ENCODE measurements around the gene ENOX2. TPM values are rescaled to one million over a fixed set of nuclear protein-coding genes. Genes with fewer than 3 reads are reported as not detected.
A peak's percentile ranks its signal among the peaks of the same experiment; 100 is the strongest.

The ENOX2 gene
- polyA plus RNA-seq, 3 donors from 2014 or later, result 14.8 to 26.0 (median 22.2) TPM

GRCh38 chrX:130631011-130631410 is 272.0 kb downstream of the ENOX2 start:
- Mint-ChIP-seq H3K27me3 (ENCODE audit: low read depth in 3 of 3) (peaks cover 0 to 3% (median 1%) of the 10 kb centered on the region in 3 donors), H3K4me1 (no peaks in the 10 kb centered on the region), H3K9me3 (peaks cover 0 to 2% (median 0%) of the 10 kb centered on the region in 6 donors), H3K27ac (no peak overlapping the region), H3K36me3 (peaks cover 0 to 5% (median 4%) of the 10 kb centered on the region in 3 donors), H3K4me3 (no peak overlapping the region)
- no peak for DNase-seq

DNA sequence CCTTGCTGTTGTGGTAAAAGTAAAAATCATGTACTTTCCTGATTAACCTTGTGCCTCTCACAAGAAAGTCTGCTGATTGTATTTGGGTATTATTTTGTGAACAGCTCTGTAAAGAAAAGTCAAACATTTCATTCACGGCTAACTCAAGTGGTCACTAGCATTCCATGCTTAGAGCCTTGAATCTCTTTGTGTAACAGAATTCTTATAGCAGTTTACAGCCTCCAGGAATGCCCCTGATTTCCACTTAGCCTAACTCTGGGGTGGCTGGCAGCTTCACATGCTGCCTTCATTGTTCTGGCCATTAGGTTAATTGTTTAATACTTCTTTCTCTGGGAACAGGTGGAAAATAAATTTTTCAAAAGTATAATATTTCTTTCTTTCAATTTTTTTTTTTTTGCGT is 274.5 kb downstream of the ENOX2 start:
- H3K27ac Mint-ChIP-seq, result no peak overlapping the region
- H3K4me1 Mint-ChIP-seq, result no peaks in the 10 kb centered on the region
- H3K36me3 Mint-ChIP-seq, result peaks cover 0 to 10% (median 4%) of the 10 kb centered on the region in 3 donors
- H3K27me3 Mint-ChIP-seq (ENCODE audit: low read depth in 3 of 3), result peaks cover 0 to 3% (median 1%) of the 10 kb centered on the region in 3 donors
- DNase-seq, result no peak
- peaks cover 0 to 2% (median 0%) of the 10 kb centered on the region in 6 donors for H3K9me3 Mint-ChIP-seq
- no peak overlapping the region for H3K4me3 Mint-ChIP-seq

GRCh38 chrX:130626521-130626920 is 276.5 kb downstream of the ENOX2 start:
- Mint-ChIP-seq H3K36me3 (peaks cover 0 to 10% (median 4%) of the 10 kb centered on the region in 3 donors), H3K4me3 (no peak overlapping the region), H3K27me3 (ENCODE audit: low read depth in 3 of 3) (peaks cover 0 to 3% (median 1%) of the 10 kb centered on the region in 3 donors), H3K4me1 (no peaks in the 10 kb centered on the region), H3K9me3 (peaks cover 0 to 2% (median 0%) of the 10 kb centered on the region in 6 donors), H3K27ac (no peak overlapping the region)
- DNase-seq, result no peak

DNA sequence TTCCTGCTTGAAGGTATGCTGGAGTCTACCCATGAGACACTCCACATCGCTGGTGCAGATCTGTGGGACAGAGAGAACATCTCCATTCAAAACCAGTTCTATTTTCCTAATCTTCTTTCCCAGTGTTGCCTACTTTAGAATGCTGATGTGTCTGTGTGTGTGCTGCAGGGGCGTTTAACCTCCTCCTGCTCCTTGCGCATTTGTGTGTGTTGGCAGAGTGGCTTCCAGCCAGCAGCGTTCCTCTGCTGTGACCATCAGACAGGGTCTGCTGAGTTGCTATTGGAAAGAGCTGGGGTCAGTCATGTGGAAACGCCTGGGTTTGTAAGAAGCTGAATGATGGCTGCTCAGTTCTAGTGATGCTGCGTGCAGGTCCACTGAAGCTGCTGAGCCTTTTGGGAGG is 277.6 kb downstream of the ENOX2 start:
- H3K9me3 Mint-ChIP-seq, result no peaks in the 10 kb centered on the region
- H3K4me1 Mint-ChIP-seq, result no peaks in the 10 kb centered on the region
- H3K27me3 Mint-ChIP-seq (ENCODE audit: low read depth in 3 of 3), result peaks cover 0 to 3% (median 1%) of the 10 kb centered on the region in 3 donors
- H3K36me3 Mint-ChIP-seq, result peaks cover 0 to 10% (median 4%) of the 10 kb centered on the region in 3 donors
- H3K4me3 Mint-ChIP-seq, result no peak overlapping the region
- no peak overlapping the region for H3K27ac Mint-ChIP-seq
- no peak for DNase-seq

DNA sequence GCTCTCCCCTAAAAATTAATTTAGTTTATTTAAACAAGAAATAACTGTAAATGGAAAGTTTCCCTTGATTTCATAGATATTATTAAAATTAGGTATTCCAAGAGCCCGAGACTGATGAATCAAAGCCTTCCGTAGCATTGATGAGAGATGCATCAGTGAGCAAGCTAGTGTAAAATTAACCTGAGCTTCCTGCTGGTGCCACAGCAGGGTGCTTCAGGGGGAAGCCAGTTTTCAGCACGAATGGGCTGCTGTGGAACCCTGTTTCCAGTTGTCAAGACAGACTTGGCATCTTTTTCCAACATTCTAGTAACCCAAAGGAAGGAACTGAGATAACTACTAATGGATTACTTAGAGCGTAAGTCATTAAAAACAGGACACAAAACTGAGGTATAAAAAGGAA is 279.5 kb downstream of the ENOX2 start:
- H3K27me3 Mint-ChIP-seq (ENCODE audit: low read depth in 3 of 3), result peaks cover 0 to 5% (median 1%) of the 10 kb centered on the region in 3 donors
- no peak for DNase-seq

GRCh38 chrX:130615941-130616340 is 287.1 kb downstream of the ENOX2 start:
- no peak for DNase-seq
- peaks cover 0 to 7% (median 2%) of the 10 kb centered on the region in 3 donors for H3K27me3 Mint-ChIP-seq (ENCODE audit: low read depth in 3 of 3)
- no peaks in the 10 kb centered on the region for H3K9me3 Mint-ChIP-seq
- no peak overlapping the region for H3K27ac Mint-ChIP-seq
- no peaks in the 10 kb centered on the region for H3K36me3 Mint-ChIP-seq
- no peak overlapping the region for H3K4me3 Mint-ChIP-seq
- no peaks in the 10 kb centered on the region for H3K4me1 Mint-ChIP-seq

More for the DNA sequence above, 279.5 kb downstream of the ENOX2 start:
- H3K4me1 Mint-ChIP-seq, result no peaks in the 10 kb centered on the region
- no peaks in the 10 kb centered on the region for H3K9me3 Mint-ChIP-seq
- no peak overlapping the region for H3K4me3 Mint-ChIP-seq
- peaks cover 0 to 5% (median 4%) of the 10 kb centered on the region in 3 donors for H3K36me3 Mint-ChIP-seq
- H3K27ac Mint-ChIP-seq, result no peak overlapping the region

- Mint-ChIP-seq H3K27me3 (ENCODE audit: low read depth in 3 of 3) (peaks cover 2 to 20% (median 5%) of the 10 kb centered on the region in 3 donors), H3K27ac (no peak overlapping the region)
Measured at GRCh38 chrX:130607431-130607830, 295.6 kb downstream of the ENOX2 start.

GRCh38 chrX:130606425-130606824 is 296.6 kb downstream of the ENOX2 start:
- no peak overlapping the region for H3K4me3 Mint-ChIP-seq
- H3K27me3 Mint-ChIP-seq (ENCODE audit: low read depth in 3 of 3), result peaks cover 2 to 15% (median 2%) of the 10 kb centered on the region in 3 donors
- H3K27ac Mint-ChIP-seq, result no peak overlapping the region
- no peaks in the 10 kb centered on the region for H3K4me1 Mint-ChIP-seq
- no peaks in the 10 kb centered on the region for H3K36me3 Mint-ChIP-seq
- DNase-seq, result no peak
- H3K9me3 Mint-ChIP-seq, result peaks cover 0 to 2% (median 0%) of the 10 kb centered on the region in 6 donors

More at GRCh38 chrX:130607431-130607830, 295.6 kb downstream of the ENOX2 start:
- no peak for DNase-seq
- Mint-ChIP-seq H3K4me1 (no peaks in the 10 kb centered on the region), H3K9me3 (peaks cover 0 to 2% (median 0%) of the 10 kb centered on the region in 6 donors), H3K4me3 (no peak overlapping the region), H3K36me3 (no peaks in the 10 kb centered on the region)

DNA sequence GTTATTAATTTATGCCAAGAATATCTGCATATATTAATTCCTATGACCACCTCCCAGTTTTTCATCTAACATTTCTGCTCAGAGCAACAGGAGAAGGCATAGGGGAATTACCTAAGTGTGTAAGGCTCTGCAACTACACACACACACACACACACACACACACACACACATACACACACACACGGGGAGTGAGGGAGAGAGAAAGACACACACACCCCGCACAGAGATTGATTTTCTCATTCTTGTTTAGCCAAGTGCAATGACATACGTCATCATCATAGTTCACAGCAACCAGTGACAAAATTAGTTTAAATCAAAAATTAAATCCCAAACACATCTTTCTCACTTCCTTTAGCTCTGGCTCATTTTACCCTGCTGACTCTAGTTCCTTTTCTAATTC is 298.1 kb downstream of the ENOX2 start:
- DNase-seq, result no peak

DNA sequence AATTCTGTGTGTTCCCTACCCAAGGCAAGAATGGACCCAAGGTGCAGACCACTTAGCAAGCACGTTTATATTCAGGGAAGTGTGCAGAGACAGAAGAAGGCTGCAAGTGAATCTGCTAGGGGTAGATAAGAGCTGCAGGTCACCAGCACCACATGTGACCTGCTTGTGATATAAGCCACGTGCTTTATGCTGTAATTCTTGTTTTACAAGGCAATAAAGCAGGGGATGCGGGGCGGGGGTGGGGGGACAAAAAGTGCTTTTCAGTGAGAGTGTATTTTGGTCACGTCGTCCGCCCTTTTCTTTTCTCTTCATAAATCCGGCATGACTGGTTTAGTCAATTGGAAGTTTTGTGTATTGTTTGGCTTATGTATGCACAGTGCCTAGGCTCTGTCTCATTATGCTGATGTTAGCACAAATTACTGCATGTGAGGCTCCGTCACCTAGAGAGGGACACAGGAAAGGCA is 308.5 kb downstream of the ENOX2 start:
- Mint-ChIP-seq H3K36me3 (no peaks in the 10 kb centered on the region), H3K27me3 (ENCODE audit: low read depth in 3 of 3) (peaks cover 0 to 2% (median 2%) of the 10 kb centered on the region in 3 donors), H3K4me1 (no peaks in the 10 kb centered on the region), H3K9me3 (no peaks in the 10 kb centered on the region), H3K4me3 (no peak overlapping the region), H3K27ac (no peak overlapping the region)
- no peak for DNase-seq

More for the DNA sequence above, 298.1 kb downstream of the ENOX2 start:
- H3K9me3 Mint-ChIP-seq, result no peaks in the 10 kb centered on the region
- H3K4me1 Mint-ChIP-seq, result no peaks in the 10 kb centered on the region
- no peak overlapping the region for H3K4me3 Mint-ChIP-seq
- peaks cover 0 to 13% (median 2%) of the 10 kb centered on the region in 3 donors for H3K27me3 Mint-ChIP-seq (ENCODE audit: low read depth in 3 of 3)
- H3K36me3 Mint-ChIP-seq, result no peaks in the 10 kb centered on the region
- H3K27ac Mint-ChIP-seq, result no peak overlapping the region

DNA sequence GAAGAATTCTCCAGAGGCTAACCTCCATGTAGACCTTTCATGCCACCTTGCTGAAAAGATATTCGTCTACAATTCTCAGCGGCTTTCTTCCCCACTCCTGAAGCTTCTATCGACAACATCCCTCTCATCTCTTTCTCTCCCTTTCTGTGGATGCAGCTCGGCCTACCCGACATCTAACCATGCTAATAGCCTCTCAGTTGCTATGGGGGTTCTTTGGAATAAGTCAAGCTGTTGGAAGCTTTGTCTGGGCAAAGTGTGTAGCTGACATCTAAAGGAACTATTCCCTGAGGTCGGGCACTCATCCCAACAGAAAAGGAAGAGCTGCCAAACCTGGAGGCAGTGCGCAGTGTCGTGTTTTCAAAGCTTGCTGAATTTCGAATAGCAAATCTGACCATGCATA is 309.1 kb downstream of the ENOX2 start:
- no peak overlapping the region for H3K27ac Mint-ChIP-seq
- H3K9me3 Mint-ChIP-seq, result no peaks in the 10 kb centered on the region
- no peaks in the 10 kb centered on the region for H3K4me1 Mint-ChIP-seq
- no peaks in the 10 kb centered on the region for H3K36me3 Mint-ChIP-seq
- no peak for DNase-seq
- H3K27me3 Mint-ChIP-seq (ENCODE audit: low read depth in 3 of 3), result peaks cover 0 to 2% (median 1%) of the 10 kb centered on the region in 3 donors
- no peak overlapping the region for H3K4me3 Mint-ChIP-seq

DNA sequence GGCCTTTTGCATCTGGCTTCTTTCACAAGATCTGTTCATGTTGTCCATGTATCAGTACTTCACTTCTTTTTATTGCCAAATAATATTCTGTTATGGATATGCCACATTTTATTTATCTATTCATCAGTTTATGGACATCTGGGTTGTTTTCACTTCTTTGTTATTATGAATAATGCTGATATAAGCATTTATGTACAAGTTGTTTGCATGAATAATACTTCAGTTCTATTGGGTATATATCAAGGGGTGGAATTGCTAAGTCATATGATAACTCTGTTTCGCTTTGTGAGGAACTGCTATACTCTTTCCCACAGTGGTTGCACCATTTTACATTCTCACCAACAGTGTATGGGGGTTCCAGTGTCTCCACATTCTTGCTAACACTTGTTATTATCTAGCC is 310.8 kb downstream of the ENOX2 start:
- H3K4me1 Mint-ChIP-seq, result no peaks in the 10 kb centered on the region
- H3K4me3 Mint-ChIP-seq, result no peak overlapping the region
- peaks cover 0 to under 1% (median 0%) of the 10 kb centered on the region in 3 donors for H3K27me3 Mint-ChIP-seq (ENCODE audit: low read depth in 3 of 3)
- DNase-seq, result no peak
- H3K27ac Mint-ChIP-seq, result no peak overlapping the region
- H3K9me3 Mint-ChIP-seq, result no peaks in the 10 kb centered on the region
- H3K36me3 Mint-ChIP-seq, result no peaks in the 10 kb centered on the region

DNA sequence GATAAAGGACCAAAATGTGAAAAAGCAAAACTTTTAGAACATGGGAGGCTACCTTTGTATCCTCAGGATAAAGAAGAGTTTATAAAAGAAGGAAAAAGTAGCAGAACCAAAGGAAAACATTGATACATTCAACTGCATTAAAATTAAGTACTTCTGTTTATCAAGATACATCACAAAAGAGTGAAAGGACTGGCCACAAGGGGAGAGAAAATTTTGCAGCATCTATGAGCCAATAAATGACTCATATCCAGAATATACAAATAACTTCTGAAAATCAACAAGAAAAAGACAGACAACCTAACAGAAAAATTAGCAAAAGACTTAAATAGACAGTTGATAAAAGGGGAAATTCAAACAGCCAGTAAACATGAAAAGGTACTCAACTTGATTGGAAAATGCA is 324.1 kb downstream of the ENOX2 start:
- no peak for DNase-seq
- H3K36me3 Mint-ChIP-seq, result no peaks in the 10 kb centered on the region
- H3K4me3 Mint-ChIP-seq, result no peak overlapping the region
- H3K27ac Mint-ChIP-seq, result no peak overlapping the region
- no peaks in the 10 kb centered on the region for H3K9me3 Mint-ChIP-seq
- no peaks in the 10 kb centered on the region for H3K4me1 Mint-ChIP-seq
- peaks cover 0 to 14% (median 4%) of the 10 kb centered on the region in 3 donors for H3K27me3 Mint-ChIP-seq (ENCODE audit: low read depth in 3 of 3)

DNA sequence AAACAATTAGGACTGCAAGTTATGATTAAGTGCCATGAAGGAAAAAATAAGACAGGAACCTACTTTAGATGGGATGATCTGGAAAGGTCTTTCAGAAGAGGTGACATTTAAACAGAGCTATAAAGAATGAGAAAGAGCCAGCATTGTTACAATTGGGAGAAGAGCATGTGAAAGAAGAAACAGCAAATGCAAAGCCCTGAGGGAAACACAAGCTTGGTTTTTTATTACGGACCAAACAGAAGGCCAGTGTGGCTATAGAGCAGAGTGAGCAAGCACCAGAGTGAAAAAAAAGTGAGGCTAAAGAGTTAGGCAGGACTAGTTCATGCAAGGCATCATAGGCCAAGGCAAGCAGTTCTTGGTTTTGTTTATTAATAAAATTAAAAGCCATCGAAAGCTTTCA is 325.6 kb downstream of the ENOX2 start:
- Mint-ChIP-seq H3K4me1 (no peaks in the 10 kb centered on the region), H3K36me3 (no peaks in the 10 kb centered on the region), H3K4me3 (no peak overlapping the region), H3K27ac (no peak overlapping the region), H3K27me3 (ENCODE audit: low read depth in 3 of 3) (peaks cover 0 to 12% (median 7%) of the 10 kb centered on the region in 3 donors), H3K9me3 (no peaks in the 10 kb centered on the region)
- DNase-seq, result no peak

DNA sequence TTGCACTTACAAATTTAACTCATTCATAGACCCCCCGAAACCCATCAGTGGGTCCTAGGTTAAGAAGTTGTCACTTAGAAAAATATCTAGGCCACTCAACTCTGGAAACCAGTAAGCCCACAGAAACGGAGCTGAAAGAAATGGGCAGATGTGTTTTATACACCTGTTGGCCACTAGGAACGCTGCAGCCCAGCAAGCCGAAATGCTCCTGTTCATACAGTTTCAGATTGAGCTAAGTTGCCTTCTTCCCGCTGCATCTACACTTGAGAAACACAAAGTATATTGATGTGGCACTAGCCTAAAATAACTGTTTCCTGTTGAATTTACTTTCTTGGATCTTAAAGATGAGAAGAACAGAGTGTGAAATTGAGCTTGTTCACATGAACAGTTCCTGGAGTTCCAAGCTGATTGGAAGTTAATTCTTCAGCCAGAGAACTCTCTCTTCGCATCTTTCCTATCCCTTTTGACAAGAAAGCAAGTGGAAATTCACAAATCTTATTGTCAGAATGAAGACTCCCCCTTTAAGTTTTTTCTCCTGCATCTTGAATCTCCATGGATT is 327.1 kb downstream of the ENOX2 start:
- Mint-ChIP-seq H3K4me1 (no peaks in the 10 kb centered on the region), H3K27ac (no peak overlapping the region), H3K9me3 (no peaks in the 10 kb centered on the region), H3K4me3 (no peak overlapping the region), H3K27me3 (ENCODE audit: low read depth in 3 of 3) (peaks cover 0 to 12% (median 8%) of the 10 kb centered on the region in 3 donors), H3K36me3 (no peaks in the 10 kb centered on the region)
- DNase-seq, result peak in 2 of 3 donors; percentile 1 to 3

All from immature natural killer cell (primary cell).